ENCODE results near the gene GPBAR1. TPM values are rescaled to one million over a fixed set of nuclear protein-coding genes. Genes with fewer than 3 reads are reported as not detected.

GPBAR1 gene
- polyA plus RNA-seq, 3 donors = 1.6 to 2.5 (median 1.8) TPM

DNA sequence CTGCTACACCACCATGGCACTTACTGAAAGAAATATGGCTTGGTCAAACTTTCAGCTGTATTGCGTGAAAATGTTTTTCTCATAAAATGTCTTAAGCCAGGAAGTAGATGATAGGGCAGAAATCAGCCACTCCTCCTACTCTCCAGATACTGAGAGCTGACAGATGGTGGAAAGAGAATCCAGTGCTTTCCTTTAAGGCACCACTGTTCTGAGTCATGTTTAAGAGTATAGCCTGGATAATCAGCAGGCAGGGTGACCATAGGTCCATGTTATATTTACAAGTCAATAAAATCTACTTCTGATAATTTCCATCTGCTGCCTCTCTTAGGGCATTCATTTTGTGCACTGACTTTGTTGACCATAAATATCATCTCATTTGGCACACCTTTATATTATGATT, 21.9 kb upstream of the GPBAR1 start:
- no peak for DNase-seq (ENCODE audit: low read depth in 3 of 3, low spot score in 2 of 3)

DNA sequence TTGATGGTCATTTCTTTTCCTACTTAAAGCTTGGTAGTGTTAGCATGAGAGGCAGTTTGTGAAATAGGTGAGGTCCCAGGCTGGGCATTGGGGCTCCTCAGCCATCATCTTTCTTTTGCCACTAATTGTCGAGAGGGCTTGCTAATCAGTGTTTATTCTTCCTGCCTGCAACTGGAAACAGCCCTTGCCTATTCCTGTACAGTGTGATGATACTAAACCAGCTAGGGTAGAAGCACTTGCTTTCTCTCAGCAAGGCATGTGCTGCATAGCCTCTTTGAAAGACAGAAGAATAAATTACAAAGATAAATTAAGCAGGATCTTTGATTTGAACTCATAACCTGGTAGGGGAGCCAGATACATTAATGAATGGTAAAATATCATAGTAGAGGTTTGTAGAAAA, 16.6 kb upstream of the GPBAR1 start:
- DNase-seq (ENCODE audit: low read depth in 3 of 3, low spot score in 2 of 3) = no peak

DNA sequence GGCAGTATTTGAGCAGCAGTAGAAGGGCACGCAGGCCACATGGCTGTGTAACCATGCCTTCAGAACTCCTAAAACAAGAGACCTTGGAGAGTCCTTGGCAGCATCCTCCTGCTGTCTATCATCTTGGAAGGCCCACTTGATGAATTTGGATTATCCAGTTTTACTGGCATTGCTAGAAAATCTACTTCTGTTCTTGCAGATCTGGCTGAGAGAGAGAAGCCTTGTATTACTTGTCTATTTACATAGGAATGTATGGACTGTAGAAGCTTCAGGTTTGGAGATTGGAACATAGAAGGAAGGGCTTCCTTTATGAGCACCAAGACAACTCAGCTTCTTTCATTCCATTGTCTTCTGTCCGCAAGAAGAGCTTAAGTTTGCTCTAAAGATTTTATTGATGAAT, 16.1 kb upstream of the GPBAR1 start:
- no peak for DNase-seq (ENCODE audit: low read depth in 3 of 3, low spot score in 2 of 3)

DNA sequence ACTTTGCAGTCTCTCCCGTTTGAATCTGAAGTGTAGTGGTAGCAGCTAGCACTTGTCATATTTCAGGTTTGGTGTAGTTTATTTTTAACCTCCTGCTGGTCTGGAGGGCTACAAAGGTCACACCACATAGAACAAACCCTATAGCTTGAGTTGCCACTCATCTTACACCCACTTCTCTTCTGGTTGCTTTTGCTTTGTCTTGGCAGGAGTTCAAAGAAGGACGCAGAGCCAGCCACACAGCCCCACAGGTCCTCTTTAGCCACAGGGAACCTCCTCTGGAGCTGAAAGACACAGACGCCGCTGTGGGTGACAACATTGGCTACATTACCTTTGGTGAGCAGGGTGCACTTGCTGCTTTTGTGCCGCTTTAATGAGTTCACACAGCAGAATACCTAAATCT, 15.6 kb upstream of the GPBAR1 start:
- DNase-seq (ENCODE audit: low read depth in 3 of 3, low spot score in 2 of 3) = no peak

DNA sequence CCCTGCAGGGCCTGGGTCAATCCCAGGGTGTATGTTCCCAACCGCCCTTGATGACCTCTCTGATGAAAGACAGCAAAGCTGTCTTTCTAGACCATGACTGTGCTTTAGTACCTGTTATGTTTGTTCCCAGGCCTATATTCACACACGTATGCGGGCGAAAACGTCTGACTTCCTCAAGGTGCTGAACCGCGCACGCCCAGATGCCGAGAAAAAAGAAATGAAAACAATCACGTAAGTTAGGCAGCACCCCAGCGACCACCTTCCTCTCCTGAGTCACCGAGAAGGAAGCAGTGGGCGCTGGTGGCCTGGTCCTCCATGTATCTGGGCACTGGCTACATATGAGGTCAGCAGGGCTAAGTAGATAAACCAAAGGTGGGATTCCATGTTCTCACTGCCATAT, 11.1 kb upstream of the GPBAR1 start:
- DNase-seq (ENCODE audit: low read depth in 3 of 3, low spot score in 2 of 3) = no peak

DNA sequence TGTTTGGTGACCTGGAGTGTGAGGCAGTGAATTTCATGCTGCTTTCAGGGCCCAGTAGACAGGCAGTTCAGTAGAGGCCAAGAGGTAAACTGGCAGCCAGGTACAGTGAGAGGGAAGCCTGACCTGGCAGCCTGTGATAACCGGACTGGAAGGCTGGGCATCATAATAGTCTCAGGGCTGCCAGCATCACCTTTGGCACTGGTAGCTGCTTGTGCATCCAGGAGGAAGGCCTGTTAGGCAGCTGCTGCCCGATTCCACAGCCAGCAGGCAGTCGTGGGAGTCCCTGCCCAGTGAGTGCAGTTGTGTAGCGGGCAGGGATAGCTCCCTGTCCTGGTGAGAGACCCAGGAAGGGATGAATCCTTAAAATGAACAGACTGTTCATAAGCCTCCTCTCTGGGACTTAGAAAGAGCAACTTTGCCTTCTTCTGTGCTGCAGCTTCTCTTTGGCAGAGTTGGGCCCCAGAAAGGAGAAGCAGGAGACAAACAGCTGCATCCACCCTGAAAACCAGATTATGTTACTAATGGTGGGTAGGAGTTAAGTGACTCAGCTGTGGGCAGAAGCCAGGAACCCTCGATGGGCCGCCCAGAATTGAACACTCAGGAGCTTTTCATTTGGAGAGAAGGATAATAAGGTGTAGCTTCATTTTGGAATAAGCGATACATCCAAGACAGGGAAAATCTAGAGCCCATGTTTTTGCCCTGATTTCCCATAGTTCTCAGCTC, 8.1 kb upstream of the GPBAR1 start:
- DNase-seq (ENCODE audit: low read depth in 3 of 3, low spot score in 2 of 3) = no peak

DNA sequence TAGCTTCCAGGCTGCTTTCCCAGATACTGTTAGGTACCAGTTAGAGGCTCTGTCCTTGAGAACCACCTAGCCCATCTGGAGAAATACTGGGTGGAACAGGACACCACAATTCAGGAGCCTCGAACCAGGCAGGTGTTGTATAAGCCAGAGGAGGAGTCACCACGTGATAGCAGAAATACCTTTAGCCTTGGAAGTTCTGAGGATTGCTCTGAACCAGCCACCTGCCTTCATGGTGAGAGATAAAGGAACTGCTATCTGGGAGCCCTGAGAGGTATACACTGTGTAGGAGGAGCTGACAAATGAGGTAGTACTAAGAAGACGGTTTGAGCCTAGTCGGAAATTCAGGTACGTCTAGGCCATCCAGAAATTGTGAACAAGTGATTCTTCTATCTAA, 7.6 kb upstream of the GPBAR1 start:
- DNase-seq (ENCODE audit: low read depth in 3 of 3, low spot score in 2 of 3) = no peak

DNA sequence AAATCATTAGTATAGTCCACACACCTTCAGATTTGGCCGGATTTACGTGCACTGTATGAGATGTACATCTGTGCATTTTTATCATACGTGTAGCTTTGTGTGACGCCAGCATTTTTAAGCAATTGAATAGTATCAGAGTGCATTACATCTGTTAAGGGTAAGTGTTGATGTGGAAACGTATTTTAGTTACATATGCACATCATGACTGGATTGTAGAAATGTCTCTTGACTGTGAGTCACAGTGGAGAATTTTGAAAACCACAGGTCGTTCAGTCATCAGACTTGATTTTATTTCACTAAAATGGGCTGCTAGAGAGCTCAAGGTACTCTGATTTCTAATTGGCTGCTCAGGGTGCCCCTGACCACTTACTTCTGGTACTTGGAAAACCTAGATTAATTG, 5.4 kb upstream of the GPBAR1 start:
- no peak for DNase-seq (ENCODE audit: low read depth in 3 of 3, low spot score in 2 of 3)

DNA sequence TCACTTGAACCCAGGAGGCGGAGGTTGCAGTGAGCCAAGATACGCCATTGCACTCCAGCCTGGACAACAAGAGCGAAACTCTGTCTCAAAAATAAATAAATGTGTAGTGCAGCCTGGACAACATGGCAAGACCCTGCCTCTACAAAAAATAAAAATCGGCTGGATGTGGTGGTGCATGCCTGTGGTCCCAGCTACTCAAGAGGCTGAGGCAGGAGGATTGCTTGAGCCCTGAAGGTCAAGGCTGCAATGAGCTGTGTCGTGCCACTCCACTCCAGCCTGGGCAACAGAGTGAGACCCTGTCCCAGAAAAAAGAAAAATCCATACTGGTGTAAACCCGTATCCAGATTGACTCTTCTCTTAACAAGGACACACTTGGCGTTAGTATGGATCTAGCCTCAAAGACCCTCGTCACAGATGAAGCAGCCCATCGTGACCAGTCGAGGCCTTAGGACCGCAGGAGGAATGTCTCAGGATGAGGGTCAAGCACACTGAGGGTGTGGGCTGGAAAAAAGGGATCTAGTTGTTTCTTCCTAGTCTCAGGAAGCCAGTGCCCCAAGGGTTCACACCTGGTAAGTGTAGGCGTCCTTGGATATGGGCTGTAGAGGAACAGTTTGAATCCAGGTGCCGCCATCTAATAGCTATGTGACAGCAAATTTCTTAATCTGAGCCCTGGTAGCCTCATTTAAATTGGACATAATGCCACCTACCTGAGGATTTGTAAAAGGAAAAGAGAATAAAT, 4.0 kb upstream of the GPBAR1 start:
- DNase-seq (ENCODE audit: low read depth in 3 of 3, low spot score in 2 of 3) = no peak

DNA sequence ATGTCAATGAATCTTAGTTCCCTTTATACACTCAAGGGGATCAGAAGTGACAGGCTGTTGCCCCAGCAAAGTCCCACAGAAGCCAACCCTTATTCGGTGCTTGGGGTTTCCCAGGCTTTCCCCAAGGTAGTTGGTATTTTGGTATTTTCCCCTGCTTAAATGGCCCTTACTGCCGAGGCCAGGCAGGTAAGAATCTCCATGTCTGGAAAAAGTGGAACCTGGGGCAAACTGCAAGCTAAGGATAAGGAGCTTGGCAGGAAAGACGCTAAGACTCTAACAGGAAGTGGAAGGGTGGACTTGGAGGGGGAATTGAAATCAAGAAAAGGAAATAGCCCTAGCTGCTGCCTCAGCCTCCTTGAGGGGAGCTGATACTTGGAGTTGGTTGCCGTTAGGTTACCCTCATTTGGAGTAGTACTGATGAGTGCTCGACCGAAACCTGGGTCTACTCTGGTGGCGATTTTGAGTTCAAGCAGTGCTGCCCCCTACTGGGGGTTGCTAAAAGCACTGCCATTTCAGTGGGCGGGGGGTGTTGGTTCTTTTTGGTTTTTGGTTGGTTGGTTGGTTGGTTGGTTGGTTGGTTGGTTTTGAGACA, 3.3 kb upstream of the GPBAR1 start:
- DNase-seq (ENCODE audit: low read depth in 3 of 3, low spot score in 2 of 3) = no peak

DNA sequence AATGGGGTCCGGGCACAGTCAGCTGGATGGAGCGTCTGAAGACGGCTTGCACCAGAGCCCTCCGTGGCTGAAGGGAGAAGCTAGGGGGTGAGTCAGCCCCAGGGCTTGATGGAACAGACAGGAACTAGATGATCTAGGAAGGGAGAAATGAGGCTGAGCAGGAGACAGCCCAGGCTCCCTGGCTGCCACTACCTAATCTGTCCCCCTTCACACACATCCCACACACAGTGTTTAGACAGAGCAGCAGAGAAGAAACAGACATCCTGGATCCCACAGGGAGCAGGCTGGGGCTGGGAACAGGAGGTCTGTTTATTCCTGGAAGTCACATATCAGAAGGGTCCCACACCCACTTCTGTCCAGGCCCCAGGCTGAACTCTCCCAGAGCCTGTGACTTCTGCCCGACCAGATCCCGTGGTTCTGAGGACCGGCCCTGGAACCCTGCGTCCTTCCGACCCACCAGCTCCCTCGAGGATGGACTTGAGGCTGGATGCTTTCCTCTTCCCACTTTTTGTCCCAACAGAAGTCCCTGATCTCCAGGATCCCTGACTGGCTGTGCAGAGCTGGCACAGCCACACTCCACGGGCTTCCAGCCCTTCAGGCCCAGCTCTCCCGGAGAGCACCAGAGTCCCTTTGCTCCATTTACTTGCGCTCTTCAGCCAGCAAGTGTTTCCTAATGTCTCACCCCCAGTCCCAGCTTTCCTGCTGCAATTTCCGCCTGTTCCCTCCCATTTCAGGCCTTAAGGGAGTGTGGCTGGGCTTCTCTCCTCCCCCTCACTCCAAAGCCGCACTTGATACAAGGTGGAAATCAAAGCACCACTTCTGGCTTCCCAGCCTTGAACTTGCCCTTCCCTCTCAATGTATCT, 1.5 kb upstream of the GPBAR1 start:
- no peak for DNase-seq (ENCODE audit: low read depth in 3 of 3, low spot score in 2 of 3)

DNA sequence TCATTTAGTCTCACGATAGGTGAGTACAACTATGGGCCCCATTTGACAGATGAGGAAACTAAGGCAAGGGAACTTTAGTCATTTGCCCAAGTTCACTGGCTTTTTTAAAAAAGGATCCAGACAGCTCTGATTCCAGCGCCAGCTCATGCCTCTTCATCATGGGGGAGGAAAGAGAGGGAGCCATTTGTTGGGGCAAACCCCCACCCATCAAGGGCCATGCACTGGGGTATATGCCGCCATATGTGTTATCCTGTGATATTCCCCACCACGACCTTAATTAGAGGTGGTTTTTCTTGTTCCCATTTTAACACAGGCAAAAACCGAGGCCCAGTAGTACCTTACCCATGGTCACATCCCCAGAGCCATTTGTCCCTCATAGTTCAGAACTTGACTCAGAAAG, 649 bp upstream of the GPBAR1 start:
- no peak for DNase-seq (ENCODE audit: low read depth in 3 of 3, low spot score in 2 of 3)

DNA sequence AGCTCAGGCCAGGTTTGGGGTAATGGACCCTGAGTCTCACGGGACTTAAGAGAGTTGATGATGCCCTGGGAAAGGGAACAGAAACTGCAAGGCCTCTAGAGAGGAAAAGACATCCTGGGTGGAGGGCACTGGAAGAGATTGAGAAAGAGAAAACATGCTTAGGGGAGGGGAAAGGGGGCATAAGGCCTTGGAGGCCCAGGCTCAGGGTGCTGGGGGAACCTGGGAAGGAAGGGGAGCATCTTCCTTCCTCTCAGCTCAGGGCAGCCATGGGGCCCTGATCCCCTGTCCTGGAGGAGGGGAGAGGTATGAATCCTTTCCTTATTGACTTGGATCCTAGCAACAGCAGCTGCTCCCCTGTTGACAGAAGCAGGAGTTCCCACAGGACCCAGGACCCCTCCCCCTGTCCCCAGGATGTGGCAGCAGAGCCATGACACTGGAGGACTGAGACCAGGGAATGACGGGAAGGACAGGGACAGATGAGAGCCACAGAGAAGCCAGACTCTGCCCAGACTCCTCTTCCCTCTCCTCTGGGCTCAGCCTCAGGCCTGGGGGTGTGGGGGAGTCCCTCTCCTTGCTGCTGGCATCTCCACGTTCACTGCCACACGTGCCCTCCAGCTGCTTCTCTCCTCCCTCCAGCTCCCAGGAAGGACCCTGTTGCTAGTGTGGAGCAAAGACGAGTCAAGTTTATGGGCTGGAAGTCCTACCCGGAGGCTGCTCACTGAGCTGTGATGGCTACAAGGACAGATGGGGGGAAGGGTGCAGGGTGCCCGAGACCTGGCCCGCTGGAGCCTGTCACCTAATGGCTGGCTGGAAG, 815 bp downstream of the GPBAR1 start:
- DNase-seq (ENCODE audit: low read depth in 3 of 3, low spot score in 2 of 3) = no peak

DNA sequence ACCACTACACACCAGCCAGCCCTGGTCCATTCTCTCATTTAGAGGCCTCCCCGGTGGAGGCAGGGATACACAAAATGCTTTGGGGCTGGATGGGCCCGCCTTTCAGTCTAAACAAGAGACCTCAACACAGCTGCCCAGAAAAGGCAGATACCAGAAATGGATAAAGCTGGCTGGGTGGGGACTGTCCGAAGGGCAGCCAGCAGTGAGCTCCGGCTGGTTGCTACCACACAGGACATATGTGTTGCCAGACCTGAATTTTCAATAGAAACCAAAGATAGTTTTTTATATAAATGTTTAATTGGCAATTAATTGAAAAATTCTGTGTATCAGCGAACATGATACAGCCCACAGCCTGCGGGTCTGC, 1.4 kb downstream of the GPBAR1 start:
- no peak for DNase-seq (ENCODE audit: low read depth in 3 of 3, low spot score in 2 of 3)

DNA sequence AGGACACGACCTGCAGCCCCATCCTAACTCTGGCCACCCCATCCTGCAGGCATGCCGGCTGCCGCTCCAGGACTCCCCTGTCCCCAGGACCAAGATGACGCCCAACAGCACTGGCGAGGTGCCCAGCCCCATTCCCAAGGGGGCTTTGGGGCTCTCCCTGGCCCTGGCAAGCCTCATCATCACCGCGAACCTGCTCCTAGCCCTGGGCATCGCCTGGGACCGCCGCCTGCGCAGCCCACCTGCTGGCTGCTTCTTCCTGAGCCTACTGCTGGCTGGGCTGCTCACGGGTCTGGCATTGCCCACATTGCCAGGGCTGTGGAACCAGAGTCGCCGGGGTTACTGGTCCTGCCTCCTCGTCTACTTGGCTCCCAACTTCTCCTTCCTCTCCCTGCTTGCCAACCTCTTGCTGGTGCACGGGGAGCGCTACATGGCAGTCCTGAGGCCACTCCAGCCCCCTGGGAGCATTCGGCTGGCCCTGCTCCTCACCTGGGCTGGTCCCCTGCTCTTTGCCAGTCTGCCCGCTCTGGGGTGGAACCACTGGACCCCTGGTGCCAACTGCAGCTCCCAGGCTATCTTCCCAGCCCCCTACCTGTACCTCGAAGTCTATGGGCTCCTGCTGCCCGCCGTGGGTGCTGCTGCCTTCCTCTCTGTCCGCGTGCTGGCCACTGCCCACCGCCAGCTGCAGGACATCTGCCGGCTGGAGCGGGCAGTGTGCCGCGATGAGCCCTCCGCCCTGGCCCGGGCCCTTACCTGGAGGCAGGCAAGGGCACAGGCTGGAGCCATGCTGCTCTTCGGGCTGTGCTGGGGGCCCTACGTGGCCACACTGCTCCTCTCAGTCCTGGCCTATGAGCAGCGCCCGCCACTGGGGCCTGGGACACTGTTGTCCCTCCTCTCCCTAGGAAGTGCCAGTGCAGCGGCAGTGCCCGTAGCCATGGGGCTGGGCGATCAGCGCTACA, 2.1 kb downstream of the GPBAR1 start:
- no peak for DNase-seq (ENCODE audit: low read depth in 3 of 3, low spot score in 2 of 3)

DNA sequence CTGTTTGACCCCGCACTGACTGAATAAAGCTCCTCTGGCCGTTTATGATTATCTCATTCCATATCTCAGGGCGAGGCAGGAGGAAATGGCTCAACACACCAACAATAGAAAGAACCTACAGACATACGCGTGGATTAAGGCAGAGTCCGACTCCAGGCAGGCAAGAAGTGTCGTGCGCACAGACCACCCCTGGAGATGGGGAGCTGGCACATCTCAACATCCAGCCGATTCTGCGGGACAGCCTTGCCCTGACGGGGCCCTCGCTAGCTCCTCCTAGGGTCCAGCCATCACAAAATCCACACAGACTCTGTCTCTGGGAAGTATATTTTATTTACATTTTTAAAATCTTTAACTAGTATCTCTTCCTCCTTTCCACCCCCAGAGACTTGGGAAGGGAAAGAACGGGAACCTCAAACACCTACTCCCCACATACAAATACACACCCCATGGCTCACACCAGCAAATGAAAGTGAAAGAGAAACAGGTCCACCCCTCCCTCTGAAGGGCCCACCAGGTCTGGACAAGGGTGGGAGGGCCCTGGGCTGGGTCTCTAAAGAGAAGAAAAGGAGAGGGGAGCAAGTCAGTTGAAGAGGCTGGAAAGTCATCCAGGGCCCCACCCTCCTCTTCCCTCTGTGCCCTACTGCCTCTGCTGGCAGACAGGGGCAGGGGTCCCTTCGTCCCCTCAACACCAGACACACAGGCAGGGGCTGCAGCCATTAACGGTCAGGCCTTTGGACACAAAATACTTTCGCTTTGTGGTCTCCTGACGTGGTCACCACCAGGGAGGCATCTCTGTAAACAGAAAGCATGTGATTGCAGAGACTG, 3.2 kb downstream of the GPBAR1 start:
- DNase-seq (ENCODE audit: low read depth in 3 of 3, low spot score in 2 of 3) = no peak

DNA sequence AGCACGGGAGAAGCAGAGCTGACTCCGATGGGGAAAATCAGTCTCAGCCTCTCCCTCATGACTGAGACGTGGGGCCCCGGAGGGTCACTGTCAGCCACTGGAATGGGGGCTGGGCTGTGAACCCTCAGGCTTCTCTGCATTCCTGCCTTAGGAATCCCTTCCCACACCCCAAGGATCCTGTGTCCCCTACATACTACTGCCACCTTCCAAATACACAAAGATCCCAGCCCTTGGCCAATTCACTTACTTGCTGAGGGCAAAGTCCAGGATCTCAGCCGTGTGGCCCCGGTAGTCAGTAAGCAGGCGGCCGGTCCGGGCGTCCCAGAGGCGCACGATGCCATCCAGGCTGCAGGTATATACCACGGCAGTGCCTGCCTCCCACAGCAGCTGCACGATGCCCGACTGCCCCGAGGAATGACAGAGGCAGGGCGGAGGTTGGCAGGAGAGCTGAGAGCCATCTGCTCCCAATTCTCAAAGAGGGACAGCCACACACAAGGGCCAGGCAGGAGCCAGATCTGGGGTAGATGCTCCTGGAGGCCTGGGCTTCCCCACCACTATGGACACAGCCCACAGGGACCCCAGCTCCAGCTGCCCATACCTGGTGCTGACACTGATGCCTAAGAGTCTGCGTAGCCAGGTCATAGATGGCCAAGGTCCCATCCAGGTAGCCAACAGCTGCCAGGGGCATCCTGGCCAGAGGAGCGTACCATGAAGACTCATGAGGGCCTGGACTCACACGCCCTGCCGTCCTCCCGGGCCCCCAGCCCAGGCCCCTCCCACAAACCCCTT, 4.2 kb downstream of the GPBAR1 start:
- DNase-seq (ENCODE audit: low read depth in 3 of 3, low spot score in 2 of 3) = no peak

DNA sequence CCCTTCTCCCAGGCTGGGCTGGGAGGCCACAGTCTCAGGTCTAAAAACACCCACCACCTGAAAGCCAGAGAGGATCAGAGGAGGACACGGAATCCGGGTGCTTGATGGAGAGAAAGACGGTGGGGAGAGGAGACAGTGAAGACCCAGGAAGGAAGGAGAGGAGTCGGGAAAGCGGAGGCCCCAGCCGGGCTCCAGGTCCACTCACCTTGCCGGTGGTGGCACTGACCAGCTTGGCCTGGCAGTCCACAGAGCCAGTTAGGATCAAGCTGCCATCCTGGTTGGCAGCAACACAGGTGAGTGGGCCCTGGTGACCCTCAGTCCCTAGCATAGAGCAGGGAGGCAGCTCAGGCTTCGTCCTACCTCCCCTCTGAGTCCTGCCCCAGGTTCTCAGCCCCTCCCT, 4.8 kb downstream of the GPBAR1 start:
- DNase-seq (ENCODE audit: low read depth in 3 of 3, low spot score in 2 of 3) = no peak
